K562 (cell line): ENCODE results near the gene HELLS. TPM values are rescaled to one million over a fixed set of nuclear protein-coding genes. Genes with fewer than 3 reads are reported as not detected.

Experiments used
- ATAC-seq: fragments of 200-7000 bp; cut with Tn5 transposase; 3 replicates; pipeline ENCODE4 v1.9.1; 2020; ENCODE audit warnings: moderate library complexity
- BruUV-seq: library from RNA; stranded (reverse); fragments of 400-500 nt; replicated peaks from 2 replicates; lab custom pipeline; 2021; lab: Mats Ljungman, UMichigan
- CTCF ChIA-PET: fragments of 300-600 bp; formaldehyde crosslinking; extraction: SDS; loops from one replicate; lab custom pipeline; 2021; ENCODE audit warnings: low intra/inter-chr PET ratio; lab: Yijun Ruan, JAX
- POLR2A ChIA-PET: fragments of 300-600, 350-650 bp; sonication (Branson Sonifier 250); formaldehyde crosslinking; extraction: SDS; loops from one replicate; lab custom pipeline; 2021; ENCODE audit warnings: antibody characterized with exemption, inconsistent platforms; lab: Yijun Ruan, JAX
- DNase-seq, 4 experiments: peaks; one replicate each; pipeline versions ENCODE4 v3.0.0 to v3.0.0-alpha.2; 2011 to 2018; ENCODE audit warnings: low spot score in 3 of 4, mixed read lengths in 3 of 4; ENCODE audit errors: extremely low read depth in 1 of 4
- FAIRE-seq: peaks from 2 replicates; lab custom pipeline; 2011; peaks lifted over from hg19 to GRCh38; lab: Jason Lieb, UNC
- H2AFZ ChIP-seq: 2 replicates; pipeline ENCODE4 v1.6.0; 2011; ENCODE audit warnings: low read depth, low read length, control low read depth, inconsistent platforms
- H3K27ac ChIP-seq: fragments of 200-600 bp; 3 replicates; pipeline ENCODE4 v1.8.0; 2011; ENCODE audit warnings: low read depth, mild to moderate bottlenecking, control low read depth, inconsistent platforms, low read length, moderate library complexity, mixed read lengths; ENCODE audit errors: extremely low read depth
- H3K27me3 ChIP-seq, 2 experiments: fragments of 300-600 bp in 1 of 2; 2 replicates in 1 of 2; 3 replicates in 1 of 2; pipeline versions ENCODE4 v1.6.0 to v1.8.0; 2011; ENCODE audit warnings: inconsistent platforms in 2 of 2, low read length in 2 of 2, mild to moderate bottlenecking in 1 of 2, mixed read lengths in 1 of 2, moderate library complexity in 1 of 2; ENCODE audit not compliant: control insufficient read depth in 2 of 2, insufficient read depth in 2 of 2
- H3K36me3 ChIP-seq: fragments of 300-600 bp; 3 replicates; pipeline ENCODE4 v1.8.0; 2011; ENCODE audit warnings: mild to moderate bottlenecking, low read length, inconsistent platforms; ENCODE audit not compliant: control insufficient read depth, insufficient read depth
- H3K4me1 ChIP-seq, 2 experiments: fragments of 200-600 bp in 1 of 2; replicated peaks in 1 of 2; 2 replicates in 1 of 2; 3 replicates in 1 of 2; pipeline versions ENCODE4 v1.5.1 to v1.8.0; 2011; ENCODE audit warnings: inconsistent platforms in 2 of 2, low read length in 2 of 2, mild to moderate bottlenecking in 1 of 2, mixed read lengths in 1 of 2, moderate library complexity in 1 of 2; ENCODE audit not compliant: control insufficient read depth in 2 of 2, insufficient read depth in 2 of 2
- H3K4me2 ChIP-seq: 2 replicates; pipeline ENCODE4 v1.6.1; 2011; ENCODE audit warnings: low read length, control low read depth, inconsistent platforms, mixed read lengths; ENCODE audit not compliant: insufficient read depth
- H3K4me3 ChIP-seq: fragments of 200-600 bp; sonication (generic), shearing (Covaris generic); 2 replicates; pipeline ENCODE4 v1.5.1; 2016; ENCODE audit warnings: control low read depth, inconsistent platforms
- H3K79me2 ChIP-seq: fragments of 200-600 bp; 3 replicates; pipeline ENCODE4 v1.8.0; 2011; ENCODE audit warnings: low read length, inconsistent platforms; ENCODE audit not compliant: control insufficient read depth, insufficient read depth
- H3K9ac ChIP-seq, 2 experiments: 2 replicates each; pipeline versions ENCODE4 v1.6.0 to v1.6.1; 2011; ENCODE audit warnings: low read depth in 2 of 2, low read length in 2 of 2, control low read depth in 1 of 2, inconsistent platforms in 1 of 2, mild to moderate bottlenecking in 1 of 2, mixed read lengths in 1 of 2; ENCODE audit not compliant: insufficient read depth in 1 of 2
- H3K9me1 ChIP-seq: one replicate; pipeline ENCODE4 v1.6.0; 2011; ENCODE audit warnings: inconsistent platforms, mild to moderate bottlenecking, low read length, moderate library complexity; ENCODE audit not compliant: control insufficient read depth, insufficient read depth
- H3K9me3 ChIP-seq: replicated peaks from 2 replicates; pipeline ENCODE4 v1.5.1; 2011; ENCODE audit warnings: low read depth, low read length, inconsistent platforms; ENCODE audit not compliant: control insufficient read depth, insufficient read depth
- H4K20me1 ChIP-seq: replicated peaks from 2 replicates; pipeline ENCODE4 v1.6.1; 2011; ENCODE audit warnings: low read length, inconsistent platforms, mixed read lengths; ENCODE audit not compliant: control insufficient read depth, insufficient read depth
- CLOCK ChIP-seq: fragments of 250-450 bp; sonication (Bioruptor Pico); IDR thresholded peaks from 2 replicates; pipeline ENCODE4 v1.4.0; 2020; ENCODE audit warnings: mild to moderate bottlenecking, moderate library complexity, borderline replicate concordance
- E2F4 ChIP-seq: sonication (generic); formaldehyde crosslinking; IDR thresholded peaks from 2 replicates; pipeline ENCODE4 v1.8.0; 2022; ENCODE audit warnings: mild to moderate bottlenecking, low read depth, missing genetic modification reagents
- ETV1 ChIP-seq: fragments of 450-650 bp; conservative IDR thresholded peaks from 2 replicates; pipeline ENCODE4 v1.6.1; 2016; ENCODE audit warnings: missing genetic modification characterization, control low read depth, low read depth, missing compliant biosample characterization
- MIER1 ChIP-seq: fragments of 450-650 bp; IDR thresholded peaks from 2 replicates; pipeline ENCODE4 v1.6.1; 2016; ENCODE audit warnings: antibody characterized with exemption, mild to moderate bottlenecking, low read depth
- MTF1 ChIP-seq: fragments of 250-450 bp; sonication (Bioruptor Pico); IDR thresholded peaks from 2 replicates; pipeline ENCODE4 v1.9.0; 2021; ENCODE audit warnings: moderate library complexity, mild to moderate bottlenecking, inconsistent platforms, borderline replicate concordance
- RBFOX2 ChIP-seq: fragments of 200-400 bp; formaldehyde crosslinking; IDR thresholded peaks from 2 replicates; pipeline ENCODE4 v1.6.1; 2017; ENCODE audit warnings: low read depth, mild to moderate bottlenecking, low read length, moderate library complexity
- ZKSCAN8 ChIP-seq: fragments of 200-800 bp; sonication (Bioruptor generic); IDR thresholded peaks from 2 replicates; pipeline ENCODE4 v1.6.1; 2016; ENCODE audit warnings: missing genetic modification characterization, missing compliant biosample characterization
- ZNF75A ChIP-seq: fragments of 450-650 bp; formaldehyde crosslinking; IDR thresholded peaks from 2 replicates; pipeline ENCODE4 v1.4.0; 2020; ENCODE audit warnings: mild to moderate bottlenecking
- ZSCAN29 ChIP-seq: fragments of 450-650 bp; IDR thresholded peaks from 2 replicates; pipeline ENCODE4 v1.6.1; 2017
- WGBS: fragments of 100-300 bp; shearing (Covaris generic); methylation state at CpG from one replicate; pipeline ENCODE4 v1.1.6; 2016; ENCODE audit warnings: low coverage, mixed read lengths; ENCODE audit not compliant: insufficient coverage; ENCODE audit errors: missing lambda C conversion rate; 5-methylcytosine and 5-hydroxymethylcytosine counted together
- in situ Hi-C: fragments of 300-500 bp; cut with MboI; formaldehyde crosslinking; loops from 4 replicates; pipeline ENCODE4 v1.15.0; 2018; ENCODE audit warnings: inconsistent platforms, mixed read lengths
- intact Hi-C: fragments of 100-400 bp; cut with micrococcal nuclease; formaldehyde crosslinking; loops from 2 replicates; pipeline ENCODE4 v1.14.2; 2022
- polyA plus RNA-seq, 8 experiments: library from polyadenylated mRNA; depleted of rRNA in 4 of 8; stranded (reverse) in 5 of 8; unstranded in 3 of 8; fragments of >200 nt; fragmentation: Nextera tagmentation in 2 of 8; fragmentation: Illumina TruSeq in 1 of 8; extraction: Ambion mirVana in 2 of 8; extraction: Trizol in 1 of 8; gene quantifications; 2 replicates each; pipeline versions ENCODE4 v1.2.1 to v1.2.3, GENCODE V29; 2011 to 2014; ENCODE audit warnings: inconsistent platforms in 1 of 8, missing spikeins in 1 of 8
- total RNA-seq, 7 experiments: library from RNA; depleted of rRNA in 6 of 7; stranded (reverse); fragments of >200 nt in 6 of 7; fragmentation: Illumina TruSeq in 2 of 7; extraction: Trizol in 2 of 7; gene quantifications; 2 replicates each; pipeline versions ENCODE4 v1.2.1 to v1.2.3, GENCODE V29; 2011 to 2021; ENCODE audit warnings: low replicate concordance in 1 of 7

HELLS gene
- total and polyA plus RNA-seq, 9 of the 15 experiments (the other 6 are each of a cell fraction or from before 2014, with no cell fraction given), result 8.8 to 52.1 (median 24.7) TPM

GRCh38 chr10:94602729-94603515 is 57.3 kb downstream of the HELLS start:
- H3K27me3 ChIP-seq, result no peaks in the 10 kb centered on the region
- no peak for DNase-seq
- H3K9me3 ChIP-seq, result no peaks in the 10 kb centered on the region
- no peaks in the 10 kb centered on the region for H3K4me1 ChIP-seq
- WGBS, result 90% methylated on average over 8 of the region's 8 CpGs
- no peak for TF ChIP-seq E2F4 (CRISPR knock-in tag)
- no peak for TF ChIP-seq CLOCK (CRISPR knock-in tag)
- no peak for TF ChIP-seq MIER1
- TF ChIP-seq MTF1 (CRISPR knock-in tag), result no peak
- no peak for TF ChIP-seq ZKSCAN8 (CRISPR knock-in tag)
- no peak for TF ChIP-seq RBFOX2
- no peak for TF ChIP-seq ZNF75A (CRISPR knock-in tag)
- no peak for TF ChIP-seq ETV1 (tag)
- TF ChIP-seq ZSCAN29, result no peak
- no peak for FAIRE-seq
- no peak for ATAC-seq
- POLR2A ChIA-PET, result no interaction called here
- intact Hi-C loops (no loop called here), in situ Hi-C loops (loop anchor here (25.0 kb wide), 1 partner anchor 1009 kb away; no protein-coding TSS in a partner anchor)
- H2AFZ ChIP-seq, result no peak overlapping the region
- BruUV-seq, result no TSS peak
- H3K4me2 ChIP-seq, result no peak overlapping the region
- H3K9ac ChIP-seq, result no peak overlapping the region
- CTCF ChIA-PET, result no interaction called here
- H3K27ac ChIP-seq, result no peak overlapping the region
- H3K36me3 ChIP-seq, result peaks cover 58% of the 10 kb centered on the region; the same call in 2 of the 3 replicates
- no peaks in the 10 kb centered on the region for H4K20me1 ChIP-seq
- H3K9me1 ChIP-seq, result no peaks in the 10 kb centered on the region
- no peak overlapping the region for H3K4me3 ChIP-seq
- H3K79me2 ChIP-seq, result no peaks in the 10 kb centered on the region
